Thymus (tissue), 11 donors: ENCODE data around the gene ONECUT1. TPM values are rescaled to one million over a fixed set of nuclear protein-coding genes. Genes with fewer than 3 reads are reported as not detected.

Experiments used
- DNase-seq, 9 donors: peaks; one replicate each; pipeline ENCODE4 v3.0.0-alpha.2; 2013; ENCODE audit warnings: low spot score in 9 of 9, low read depth in 6 of 9, missing footprints in 1 of 9
- H3K27ac ChIP-seq, 2 donors: one replicate each; pipeline ENCODE4 v1.5.1; 2013; ENCODE audit warnings: control low read depth in 1 of 2, low read depth in 1 of 2, low read length in 1 of 2, mild to moderate bottlenecking in 1 of 2, moderate library complexity in 1 of 2
- H3K27me3 ChIP-seq, 2 donors: one replicate each; pipeline ENCODE4 v1.5.1; 2013; ENCODE audit warnings: low read length in 1 of 2; ENCODE audit not compliant: control insufficient read depth in 2 of 2, insufficient read depth in 1 of 2
- H3K36me3 ChIP-seq, 2 donors: one replicate each; pipeline ENCODE4 v1.5.1; 2013; ENCODE audit warnings: low read length in 1 of 2, mild to moderate bottlenecking in 1 of 2, moderate library complexity in 1 of 2; ENCODE audit not compliant: control insufficient read depth in 2 of 2, insufficient read depth in 2 of 2
- H3K4me1 ChIP-seq, 2 donors: one replicate each; pipeline ENCODE4 v1.5.1; 2013; ENCODE audit warnings: low read length in 2 of 2; ENCODE audit not compliant: control insufficient read depth in 2 of 2, insufficient read depth in 2 of 2
- H3K4me3 ChIP-seq, 2 donors: one replicate each; pipeline ENCODE4 v1.5.1; 2013; ENCODE audit warnings: low read length in 2 of 2, control low read depth in 1 of 2, mild to moderate bottlenecking in 1 of 2
- H3K9me3 ChIP-seq, 2 donors: one replicate each; pipeline ENCODE4 v1.5.1; 2013; ENCODE audit warnings: low read length in 1 of 2, mild to moderate bottlenecking in 1 of 2; ENCODE audit not compliant: control insufficient read depth in 2 of 2, insufficient read depth in 1 of 2
- WGBS: extraction: QIAGEN DNeasy Blood & Tissue Kit; methylation state at CpG from one replicate; pipeline ENCODE4 v1.1.7; 2013; 5-methylcytosine and 5-hydroxymethylcytosine counted together
- polyA plus RNA-seq: library from polyadenylated mRNA; stranded (reverse); fragments of 200-250 nt; gene quantifications from one replicate; pipeline ENCODE4 v1.2.3, GENCODE V29; 2013
- total RNA-seq: library from RNA; stranded (reverse); fragments of 120-200 nt; gene quantifications from one replicate; pipeline ENCODE4 v1.2.4, GENCODE V29; 2013
- donor health status: healthy.

Gene ONECUT1
- total and polyA plus RNA-seq, 2 donors: 0.05 TPM; not detected in 1

DNA sequence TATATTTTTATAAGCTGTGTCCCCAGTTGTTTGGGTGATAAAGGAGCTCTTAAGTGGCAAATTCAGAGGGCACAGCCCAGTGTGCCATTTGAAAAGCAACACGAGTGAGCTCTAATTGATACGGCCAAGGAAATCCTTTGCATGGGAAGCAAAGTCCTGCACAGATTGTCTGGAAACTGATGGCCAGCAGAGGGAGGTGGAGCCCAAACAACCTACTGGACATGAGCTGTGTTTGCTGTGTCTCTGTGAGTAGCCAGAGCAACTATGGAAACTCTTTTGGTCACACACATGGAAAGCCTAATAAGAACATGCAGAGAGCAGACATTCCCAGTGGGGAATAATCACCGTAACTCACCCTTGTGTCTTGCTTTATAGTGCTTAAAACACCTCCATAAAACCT lies 24.4 kb downstream of the ONECUT1 start:
- Histone ChIP-seq H3K36me3 (no peaks in the 10 kb centered on the region), H3K27ac (no peak overlapping the region), H3K27me3 (peaks cover 0 to 6% of the 10 kb centered on the region in 2 donors), H3K9me3 (no peaks in the 10 kb centered on the region), H3K4me3 (no peak overlapping the region), H3K4me1 (no peaks in the 10 kb centered on the region)
- WGBS: 67% methylated on average over 3 of the region's 3 CpGs
- DNase-seq: no peak

DNA sequence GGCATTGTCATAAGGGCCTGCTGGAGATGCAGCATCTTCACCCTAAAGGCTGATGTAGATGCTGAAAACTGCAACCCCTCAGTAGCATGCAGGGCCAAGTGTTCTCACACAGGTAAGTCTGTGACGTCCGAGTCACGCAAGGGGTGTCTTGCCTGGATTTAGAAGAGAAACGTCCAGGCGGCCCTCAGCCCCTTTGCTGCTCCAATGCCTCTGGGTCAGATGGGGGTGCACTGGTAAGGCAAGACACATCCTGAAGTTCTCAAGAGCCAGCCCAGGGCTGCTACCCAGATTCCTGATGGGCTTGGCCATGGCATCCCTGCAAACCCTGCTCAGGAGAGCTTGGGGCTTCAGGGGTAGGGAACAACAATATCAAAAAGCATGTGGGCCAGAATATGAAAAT lies 25.4 kb downstream of the ONECUT1 start:
- H3K27ac ChIP-seq: no peak overlapping the region
- no peaks in the 10 kb centered on the region for H3K36me3 ChIP-seq
- no peak for DNase-seq
- peaks cover 0 to 6% of the 10 kb centered on the region in 2 donors for H3K27me3 ChIP-seq
- no peaks in the 10 kb centered on the region for H3K9me3 ChIP-seq
- no peaks in the 10 kb centered on the region for H3K4me1 ChIP-seq
- no peak overlapping the region for H3K4me3 ChIP-seq
- 96% methylated on average over 5 of the region's 5 CpGs for WGBS

DNA sequence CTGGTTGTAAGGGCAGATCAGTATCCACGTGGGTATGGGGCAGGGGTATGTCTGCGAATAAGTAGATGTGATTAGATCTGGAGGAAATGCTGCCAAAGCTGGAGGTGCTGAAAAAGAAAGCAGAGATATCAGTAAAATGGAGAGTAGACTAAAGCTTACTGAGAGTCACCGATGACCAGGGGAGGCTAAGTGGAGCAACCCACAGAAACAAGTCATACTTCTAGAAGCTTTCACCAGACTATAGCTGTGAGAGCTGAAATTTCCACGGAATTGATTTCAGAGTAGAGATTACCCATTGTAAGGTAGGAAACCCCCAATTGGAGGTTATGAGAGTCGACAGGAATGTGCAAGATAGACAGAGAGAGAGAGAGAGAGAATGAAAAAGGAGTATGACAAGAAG lies 27.5 kb downstream of the ONECUT1 start:
- DNase-seq: no peak
- Histone ChIP-seq H3K36me3 (no peaks in the 10 kb centered on the region), H3K27ac (no peak overlapping the region), H3K27me3 (peaks cover 0 to 6% of the 10 kb centered on the region in 2 donors), H3K4me3 (no peak overlapping the region), H3K9me3 (no peaks in the 10 kb centered on the region), H3K4me1 (no peaks in the 10 kb centered on the region)
- WGBS: 86% methylated on average over 5 of the region's 5 CpGs

DNA sequence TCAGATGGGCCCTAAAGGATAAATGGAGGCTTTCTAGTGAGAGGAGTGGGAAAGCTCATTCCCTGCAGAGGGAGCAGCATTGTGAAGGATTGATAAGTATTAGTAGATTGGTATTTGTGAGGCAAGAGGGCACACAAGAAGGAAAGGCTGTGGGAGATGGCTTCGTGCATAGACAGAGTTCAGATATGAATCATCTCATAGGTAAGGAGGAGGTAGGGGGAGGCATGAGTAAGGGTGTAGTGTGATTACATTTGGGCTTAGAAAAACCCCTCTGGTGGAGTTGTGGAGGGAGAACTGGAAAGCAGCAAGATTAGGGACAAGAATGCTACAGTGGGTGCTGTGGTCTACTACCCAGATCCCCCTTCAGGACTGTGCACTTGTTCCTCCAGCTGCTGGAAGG lies 29.6 kb downstream of the ONECUT1 start:
- WGBS: 94% methylated on average over 1 of the region's 1 CpG
- Histone ChIP-seq H3K27me3 (no peaks in the 10 kb centered on the region), H3K9me3 (no peaks in the 10 kb centered on the region), H3K4me1 (no peaks in the 10 kb centered on the region), H3K36me3 (no peaks in the 10 kb centered on the region), H3K4me3 (no peak overlapping the region), H3K27ac (no peak overlapping the region)
- no peak for DNase-seq

DNA sequence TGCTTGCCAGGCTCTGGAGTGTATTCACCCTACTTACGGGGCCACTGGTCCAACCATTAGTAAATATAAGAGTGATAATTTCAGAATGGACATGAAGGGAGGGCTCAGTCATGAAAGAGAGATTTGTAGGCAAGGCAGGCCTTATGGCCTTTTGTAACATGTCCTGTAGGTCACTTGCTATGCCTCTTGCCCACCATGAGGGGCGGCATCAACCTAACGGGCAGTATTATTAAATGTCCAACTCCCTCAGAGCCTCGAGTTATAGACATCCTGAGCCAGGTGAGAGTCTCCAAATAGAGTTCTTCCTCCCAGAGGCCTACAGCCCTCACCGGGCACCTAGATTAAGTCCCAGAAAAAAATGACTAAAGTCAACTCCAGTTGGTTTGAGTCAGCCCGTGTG lies 30.2 kb downstream of the ONECUT1 start:
- H3K27ac ChIP-seq: no peak overlapping the region
- H3K27me3 ChIP-seq: no peaks in the 10 kb centered on the region
- H3K4me3 ChIP-seq: no peak overlapping the region
- no peak for DNase-seq
- H3K4me1 ChIP-seq: no peaks in the 10 kb centered on the region
- no peaks in the 10 kb centered on the region for H3K36me3 ChIP-seq
- 88% methylated on average over 6 of the region's 6 CpGs for WGBS
- H3K9me3 ChIP-seq: no peaks in the 10 kb centered on the region

DNA sequence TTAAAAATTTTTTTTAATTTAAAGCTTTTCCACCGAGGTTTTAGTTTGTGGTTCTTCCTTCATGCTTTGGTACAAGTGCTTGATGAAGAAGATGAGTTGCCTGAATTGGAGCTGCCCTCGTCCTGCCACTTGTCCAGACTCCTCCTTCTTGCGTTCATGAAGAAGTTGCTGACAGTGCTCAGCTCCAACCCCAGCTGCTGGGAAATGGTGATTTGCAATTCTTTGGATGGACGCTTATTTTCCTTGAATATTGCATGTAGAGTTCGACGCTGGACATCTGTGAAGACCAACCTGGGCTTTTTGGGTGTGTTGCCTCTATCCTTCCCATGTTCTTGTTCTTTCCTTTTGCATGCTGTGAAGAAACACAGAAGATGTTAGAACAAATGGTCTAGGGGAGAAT lies 32.6 kb downstream of the ONECUT1 start:
- DNase-seq: no peak
- no peak overlapping the region for H3K4me3 ChIP-seq
- no peak overlapping the region for H3K27ac ChIP-seq
- 92% methylated on average over 6 of the region's 6 CpGs for WGBS
- no peaks in the 10 kb centered on the region for H3K36me3 ChIP-seq
- peaks cover 0 to 2% of the 10 kb centered on the region in 2 donors for H3K27me3 ChIP-seq
- no peaks in the 10 kb centered on the region for H3K9me3 ChIP-seq
- no peaks in the 10 kb centered on the region for H3K4me1 ChIP-seq

DNA sequence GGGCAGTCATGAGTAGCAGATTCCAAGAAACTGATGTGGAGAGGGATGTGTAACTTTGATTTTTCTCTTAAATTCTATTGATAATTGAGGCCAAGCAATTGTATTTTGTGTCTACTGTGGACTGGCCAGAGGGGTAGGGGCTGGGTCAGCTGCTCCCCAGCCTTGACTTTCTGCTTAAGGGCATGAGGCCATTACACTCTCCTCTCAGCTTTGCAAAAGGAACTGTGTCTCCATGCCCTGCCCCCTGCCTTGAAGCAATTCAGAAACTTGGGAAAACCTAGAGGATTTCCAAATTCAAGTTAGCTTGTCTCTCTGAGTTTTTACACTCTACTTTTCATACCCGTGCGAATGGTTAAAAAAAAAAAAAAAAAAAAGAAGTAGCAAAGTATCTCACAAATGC lies 38.6 kb downstream of the ONECUT1 start:
- H3K27ac ChIP-seq: no peak overlapping the region
- H3K27me3 ChIP-seq: peaks cover 0 to 6% of the 10 kb centered on the region in 2 donors
- H3K36me3 ChIP-seq: no peaks in the 10 kb centered on the region
- H3K9me3 ChIP-seq: no peaks in the 10 kb centered on the region
- DNase-seq: no peak
- H3K4me3 ChIP-seq: no peak overlapping the region
- H3K4me1 ChIP-seq: no peaks in the 10 kb centered on the region
- 88% methylated on average over 2 of the region's 2 CpGs for WGBS

DNA sequence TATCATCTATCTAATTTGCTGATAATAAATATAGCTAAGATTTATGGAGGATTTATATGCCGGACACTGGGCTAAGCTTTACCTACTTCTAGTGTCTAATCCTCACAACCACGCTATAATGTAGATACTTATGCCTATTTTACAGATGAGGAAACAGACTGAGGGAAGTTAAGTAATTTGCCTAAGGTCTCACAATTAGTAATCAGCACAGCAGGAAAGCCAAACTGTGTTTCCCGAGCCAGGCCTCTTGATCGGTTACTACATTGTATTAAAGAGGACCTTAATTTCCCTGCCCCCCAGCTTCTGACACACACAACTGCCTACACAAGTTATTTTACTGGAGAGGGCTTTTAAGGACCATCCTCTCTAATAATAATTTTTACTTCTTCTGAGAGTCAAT lies 40.9 kb downstream of the ONECUT1 start:
- no peaks in the 10 kb centered on the region for H3K9me3 ChIP-seq
- no peaks in the 10 kb centered on the region for H3K36me3 ChIP-seq
- 69% methylated on average over 4 of the region's 4 CpGs for WGBS
- peaks cover 0 to 6% of the 10 kb centered on the region in 2 donors for H3K27me3 ChIP-seq
- no peak overlapping the region for H3K4me3 ChIP-seq
- no peaks in the 10 kb centered on the region for H3K4me1 ChIP-seq
- no peak overlapping the region for H3K27ac ChIP-seq
- DNase-seq: no peak

DNA sequence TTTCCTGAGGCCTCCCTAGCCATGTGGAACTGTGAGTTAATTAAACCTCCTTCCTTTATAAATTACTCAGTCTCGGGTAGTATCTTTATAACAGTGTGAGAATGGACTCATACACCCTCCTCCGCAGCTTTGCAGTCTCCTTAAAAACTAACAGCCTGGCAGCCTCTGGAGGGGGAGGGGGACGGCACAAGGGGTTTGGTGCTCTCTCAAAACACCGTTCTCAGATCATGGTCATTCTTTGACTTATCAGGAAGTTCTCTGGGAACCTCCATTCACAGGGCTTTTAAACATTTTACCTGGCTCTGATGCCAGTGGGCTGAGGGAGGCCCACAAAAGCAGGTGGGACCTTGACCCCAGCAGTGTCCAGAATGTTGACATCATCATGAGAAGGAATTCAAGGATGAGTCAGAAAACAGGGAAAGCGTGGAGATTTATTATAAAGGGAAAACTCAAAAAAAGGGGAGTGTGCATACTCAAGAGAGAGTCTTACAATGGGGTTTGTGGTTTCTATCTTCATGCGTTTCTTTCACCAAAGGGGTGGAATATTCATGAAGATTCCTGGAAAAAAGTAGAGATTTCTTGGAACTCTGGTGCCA lies 43.9 kb downstream of the ONECUT1 start:
- Histone ChIP-seq H3K9me3 (no peaks in the 10 kb centered on the region), H3K4me3 (no peak overlapping the region), H3K36me3 (no peaks in the 10 kb centered on the region), H3K27ac (no peak overlapping the region), H3K4me1 (no peaks in the 10 kb centered on the region), H3K27me3 (peaks cover 0 to 2% of the 10 kb centered on the region in 2 donors)
- WGBS: 73% methylated on average over 6 of the region's 6 CpGs
- no peak for DNase-seq
